MCF 10A (cell line): Measurements from ENCODE around the gene ADAMTSL1. TPM values are rescaled to one million over a fixed set of nuclear protein-coding genes. Genes with fewer than 3 reads are reported as not detected.
"Not testable (repeated sequence)": the region's sequence is repeated elsewhere in the genome, so short reads cannot be mapped to it uniquely, and the experiment has no call there.

Source experiments
- BruUV-seq: library from RNA; stranded (reverse); fragments of 400-500 nt; replicated peaks from 2 replicates; lab custom pipeline; 2021; lab: Mats Ljungman, UMichigan
- CTCF ChIA-PET: fragments of 300-600 bp; sonication (Branson Sonifier 250); formaldehyde crosslinking; extraction: SDS; loops from one replicate; lab custom pipeline; 2021; ENCODE audit warnings: antibody characterized with exemption, inconsistent platforms; lab: Yijun Ruan, JAX
- POLR2A ChIA-PET: fragments of 300-600, 350-650 bp; sonication (Branson Sonifier 250); formaldehyde crosslinking; extraction: SDS; loops from one replicate; lab custom pipeline; 2020; ENCODE audit warnings: antibody characterized with exemption, inconsistent platforms; lab: Yijun Ruan, JAX
- DNase-seq: peaks from one replicate; pipeline ENCODE4 v3.0.0-alpha.2; 2018; ENCODE audit not compliant: unreplicated experiment
- H3K27ac Mint-ChIP-seq: one replicate; pipeline ENCODE4 v1.8.0; 2022; ENCODE audit warnings: mild to moderate bottlenecking, low read depth, mixed read lengths; ENCODE audit not compliant: unreplicated experiment
- H3K27me3 Mint-ChIP-seq: one replicate; pipeline ENCODE4 v1.8.0; 2022; ENCODE audit warnings: mixed read lengths; ENCODE audit not compliant: insufficient read depth, unreplicated experiment
- H3K36me3 Mint-ChIP-seq: one replicate; pipeline ENCODE4 v1.8.0; 2022; ENCODE audit warnings: mild to moderate bottlenecking, moderate library complexity, mixed read lengths; ENCODE audit not compliant: insufficient read depth, unreplicated experiment
- H3K4me1 Mint-ChIP-seq: one replicate; pipeline ENCODE4 v1.8.0; 2022; ENCODE audit warnings: mixed read lengths; ENCODE audit not compliant: insufficient read depth, unreplicated experiment
- H3K4me3 Mint-ChIP-seq: one replicate; pipeline ENCODE4 v1.8.0; 2022; ENCODE audit warnings: mild to moderate bottlenecking, moderate library complexity, mixed read lengths; ENCODE audit not compliant: unreplicated experiment
- H3K9me3 Mint-ChIP-seq: one replicate; pipeline ENCODE4 v1.8.0; 2022; ENCODE audit warnings: mixed read lengths; ENCODE audit not compliant: unreplicated experiment
- CTCF ChIP-seq: fragments of 200-600 bp; IDR thresholded peaks from one replicate; pipeline ENCODE4 v1.8.0; 2022; ENCODE audit warnings: antibody characterized with exemption, mild to moderate bottlenecking; ENCODE audit not compliant: unreplicated experiment
- intact Hi-C: fragments of 100-400 bp; cut with micrococcal nuclease; formaldehyde crosslinking; loops from 2 replicates; pipeline ENCODE4 v1.14.1; 2022
- total RNA-seq: library from RNA; stranded (reverse); gene quantifications from 2 replicates; pipeline ENCODE4 v1.2.3, GENCODE V29; 2022

ADAMTSL1 gene
- total RNA-seq, 1 experiment from 2014 or later: not detected

- no peaks in the 10 kb centered on the region for H3K9me3 Mint-ChIP-seq
- no TSS peak for BruUV-seq
- POLR2A ChIA-PET: no interaction called here
- H3K27ac Mint-ChIP-seq: no peak overlapping the region
- H3K4me3 Mint-ChIP-seq: no peak overlapping the region
- H3K4me1 Mint-ChIP-seq: no peaks in the 10 kb centered on the region
- peaks cover 6% of the 10 kb centered on the region for H3K27me3 Mint-ChIP-seq
- CTCF ChIA-PET: interaction anchor here (0.6 kb wide), 1 partner anchor 58 kb away, joined by 3 read pairs; no protein-coding TSS in a partner anchor
- DNase-seq: no peak
- no peaks in the 10 kb centered on the region for H3K36me3 Mint-ChIP-seq
- intact Hi-C loops: no loop called here
- no peak for TF ChIP-seq CTCF
Measured at GRCh38 chr9:18866121-18866831, 392.3 kb downstream of the ADAMTSL1 start.

- H3K36me3 Mint-ChIP-seq: no peaks in the 10 kb centered on the region
- ChIA-PET CTCF (interaction anchor here (0.5 kb wide), 1 partner anchor 20 kb away, joined by 3 read pairs; no protein-coding TSS in a partner anchor), POLR2A (interaction anchor here (0.6 kb wide), 1 partner anchor 454 kb away, joined by 4 read pairs; no protein-coding TSS in a partner anchor)
- intact Hi-C loops: no loop called here
- no peak for TF ChIP-seq CTCF
- H3K4me3 Mint-ChIP-seq: no peak overlapping the region
- H3K27ac Mint-ChIP-seq: no peak overlapping the region
- DNase-seq: no peak
- H3K9me3 Mint-ChIP-seq: no peaks in the 10 kb centered on the region
- no peaks in the 10 kb centered on the region for H3K4me1 Mint-ChIP-seq
- H3K27me3 Mint-ChIP-seq: peaks cover 23% of the 10 kb centered on the region
- BruUV-seq: no TSS peak
Measured at GRCh38 chr9:18869725-18870124, 395.8 kb downstream of the ADAMTSL1 start.

- no peak for TF ChIP-seq CTCF
- ChIA-PET CTCF (interaction anchor here (0.6 kb wide), 1 partner anchor 495 kb away, joined by 3 read pairs; no protein-coding TSS in a partner anchor), POLR2A (no interaction called here)
- Mint-ChIP-seq H3K4me3 (no peak overlapping the region), H3K4me1 (no peaks in the 10 kb centered on the region), H3K36me3 (no peaks in the 10 kb centered on the region), H3K27me3 (peaks cover 52% of the 10 kb centered on the region), H3K9me3 (no peaks in the 10 kb centered on the region), H3K27ac (no peak overlapping the region)
- DNase-seq: no peak
- intact Hi-C loops: no loop called here
- no TSS peak for BruUV-seq
Measured at GRCh38 chr9:18874069-18874468, 400.1 kb downstream of the ADAMTSL1 start.

DNA sequence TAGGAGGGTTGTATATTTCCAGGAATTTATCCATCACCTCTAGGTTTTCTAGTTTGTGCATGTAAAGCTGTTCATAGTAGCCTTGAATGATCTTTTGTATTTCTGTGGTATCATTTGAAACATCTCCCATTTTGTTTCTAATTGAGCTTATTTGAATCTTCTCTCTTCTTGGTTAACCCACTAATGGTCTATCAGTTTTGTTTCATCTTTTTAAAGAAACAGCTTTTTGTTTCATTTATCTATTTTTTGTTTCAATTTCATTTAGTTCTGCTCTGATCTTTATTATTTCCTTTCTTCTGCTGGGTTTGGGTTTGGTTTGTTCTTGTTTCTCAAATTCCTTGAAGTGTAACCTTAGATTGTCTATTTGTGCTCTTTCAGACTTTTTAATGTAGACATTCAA is 401.0 kb downstream of the ADAMTSL1 start:
- CTCF ChIA-PET: interaction anchor here (1.2 kb wide), 1 partner anchor 154 kb away, joined by 3 read pairs; no protein-coding TSS in a partner anchor
- DNase-seq, intact Hi-C loops, H3K4me3 Mint-ChIP-seq, H3K4me1 Mint-ChIP-seq, H3K36me3 Mint-ChIP-seq, H3K9me3 Mint-ChIP-seq, H3K27ac Mint-ChIP-seq, BruUV-seq, POLR2A ChIA-PET: not testable (repeated sequence)
- H3K27me3 Mint-ChIP-seq: peaks cover 57% of the 10 kb centered on the region
